ENCODE data around the gene TMEM135.

The TMEM135 gene

GRCh38 chr11:87351676-87352075, 313.9 kb downstream of the TMEM135 start:
- H3K4me1 ChIP-seq (ENCODE audit: control insufficient read depth, low read depth, low read length) = no peaks in the 10 kb centered on the region
- no peak overlapping the region for H3K9ac ChIP-seq (ENCODE audit: low read length)
- no peak overlapping the region for H3K4me3 ChIP-seq (ENCODE audit: low read length)
- no peaks in the 10 kb centered on the region for H3K27me3 ChIP-seq (ENCODE audit: control insufficient read depth, insufficient read depth, low read length)
- H3K36me3 ChIP-seq (ENCODE audit: control insufficient read depth, low read depth, low read length) = no peaks in the 10 kb centered on the region
- H3K27ac ChIP-seq (ENCODE audit: low read length) = no peak overlapping the region
- no peaks in the 10 kb centered on the region for H3K9me3 ChIP-seq (ENCODE audit: control insufficient read depth, low read depth, low read length)

DNA sequence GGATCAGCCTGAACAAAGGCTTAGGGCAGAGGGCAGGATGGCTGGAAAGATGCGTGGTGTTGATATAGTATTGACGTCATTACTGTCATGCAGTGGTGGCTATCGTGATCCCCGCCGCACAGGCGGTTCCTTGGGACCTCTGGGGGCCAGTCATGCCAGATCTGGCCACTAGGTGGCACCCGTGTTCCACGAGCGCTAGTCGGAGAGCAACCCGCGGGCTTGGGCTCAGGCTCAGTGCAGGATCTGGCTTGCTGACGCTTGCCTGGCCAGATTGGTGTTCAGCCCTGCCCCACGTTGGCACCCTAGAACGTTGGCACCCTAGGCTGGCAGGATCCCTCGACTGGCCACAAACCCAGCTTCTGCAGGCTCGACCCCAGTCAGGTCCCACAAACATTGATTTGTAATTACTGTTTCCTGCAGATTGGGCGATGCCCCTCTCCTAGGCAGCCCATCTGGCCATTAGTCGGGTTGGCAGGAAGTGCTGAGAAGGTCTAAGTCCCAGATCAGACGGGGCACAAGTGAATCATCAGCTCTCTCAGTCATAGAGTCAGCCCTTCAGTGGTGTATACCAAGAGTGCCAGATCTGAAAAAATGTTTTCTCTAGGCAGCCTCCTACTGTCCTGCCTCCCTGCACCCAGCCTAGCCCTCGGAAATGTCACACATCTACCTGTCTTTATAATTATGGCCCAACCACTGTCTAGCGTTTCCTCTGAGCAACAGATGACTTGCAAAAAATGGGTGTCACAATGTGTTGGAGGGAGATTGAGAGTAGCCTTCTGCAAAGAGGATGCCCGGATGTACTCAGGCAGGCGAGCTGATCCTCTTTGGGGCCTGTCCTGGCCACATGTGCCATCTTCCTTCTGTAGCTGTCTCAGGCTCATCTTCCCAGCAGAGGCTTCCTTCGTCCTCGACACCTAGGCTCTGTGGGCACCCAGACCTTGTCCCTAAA, 315.3 kb downstream of the TMEM135 start:
- H3K4me3 ChIP-seq (ENCODE audit: low read length) = no peak overlapping the region

DNA sequence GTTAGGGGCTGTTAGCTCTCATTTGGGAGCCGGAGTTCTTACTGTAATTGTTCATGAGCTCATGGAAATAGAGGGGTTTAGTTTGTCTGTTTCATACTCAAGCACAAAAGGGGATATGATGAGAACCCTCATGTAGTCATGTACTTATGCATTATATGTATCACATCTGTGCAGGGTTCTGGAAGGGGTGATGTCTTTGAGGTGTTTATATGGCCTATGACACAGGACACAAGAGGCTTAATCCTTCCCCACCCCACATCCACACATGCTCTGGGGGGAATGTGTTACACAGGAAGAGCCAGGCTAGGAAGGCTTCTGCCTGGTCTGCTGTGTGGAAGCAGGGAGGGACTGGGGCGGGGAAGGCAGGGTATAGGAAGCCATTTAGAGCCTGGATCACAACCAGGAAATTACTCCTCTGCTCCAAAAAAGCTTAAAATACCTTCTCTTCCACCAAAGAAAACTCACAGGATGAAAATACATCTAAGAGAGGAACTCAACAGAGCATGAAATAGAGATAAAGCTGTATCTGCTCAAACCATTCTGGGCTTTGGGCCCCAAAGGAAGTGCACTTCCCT, 316.1 kb downstream of the TMEM135 start:
- no peak overlapping the region for H3K9ac ChIP-seq (ENCODE audit: low read length)
- no peaks in the 10 kb centered on the region for H3K36me3 ChIP-seq (ENCODE audit: control insufficient read depth, low read depth, low read length)
- H3K9me3 ChIP-seq (ENCODE audit: control insufficient read depth, low read depth, low read length) = no peaks in the 10 kb centered on the region
- H3K4me3 ChIP-seq (ENCODE audit: low read length) = no peak overlapping the region
- H3K27ac ChIP-seq (ENCODE audit: low read length) = no peak overlapping the region
- no peaks in the 10 kb centered on the region for H3K27me3 ChIP-seq (ENCODE audit: control insufficient read depth, insufficient read depth, low read length)
- no peaks in the 10 kb centered on the region for H3K4me1 ChIP-seq (ENCODE audit: control insufficient read depth, low read depth, low read length)

More for the DNA sequence above, 315.3 kb downstream of the TMEM135 start:
- H3K9ac ChIP-seq (ENCODE audit: low read length) = no peak overlapping the region
- no peaks in the 10 kb centered on the region for H3K9me3 ChIP-seq (ENCODE audit: control insufficient read depth, low read depth, low read length)
- no peaks in the 10 kb centered on the region for H3K27me3 ChIP-seq (ENCODE audit: control insufficient read depth, insufficient read depth, low read length)
- no peak overlapping the region for H3K27ac ChIP-seq (ENCODE audit: low read length)
- no peaks in the 10 kb centered on the region for H3K36me3 ChIP-seq (ENCODE audit: control insufficient read depth, low read depth, low read length)
- H3K4me1 ChIP-seq (ENCODE audit: control insufficient read depth, low read depth, low read length) = no peaks in the 10 kb centered on the region

DNA sequence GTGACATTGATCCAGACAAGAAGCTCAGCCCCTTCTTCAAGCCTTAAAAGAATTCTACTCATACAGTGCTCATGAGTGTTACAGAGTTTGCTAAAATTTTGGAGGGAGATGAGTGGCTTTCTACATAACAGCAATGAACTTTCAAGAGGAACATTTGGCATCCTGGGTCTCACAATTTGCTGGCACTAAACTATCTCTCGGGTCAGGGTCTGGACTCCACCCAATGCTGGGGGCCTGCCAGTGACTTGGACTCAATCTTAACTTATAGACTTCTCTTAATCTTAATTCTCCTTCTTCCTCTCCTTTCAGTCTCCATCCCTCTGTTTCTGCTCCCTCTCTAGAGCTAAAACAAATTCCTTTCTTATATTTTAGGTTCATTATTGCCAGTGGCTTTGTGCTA, 317.9 kb downstream of the TMEM135 start:
- H3K9ac ChIP-seq (ENCODE audit: low read length) = no peak overlapping the region
- no peaks in the 10 kb centered on the region for H3K9me3 ChIP-seq (ENCODE audit: control insufficient read depth, low read depth, low read length)
- no peak overlapping the region for H3K27ac ChIP-seq (ENCODE audit: low read length)
- no peaks in the 10 kb centered on the region for H3K4me1 ChIP-seq (ENCODE audit: control insufficient read depth, low read depth, low read length)
- no peaks in the 10 kb centered on the region for H3K36me3 ChIP-seq (ENCODE audit: control insufficient read depth, low read depth, low read length)
- no peaks in the 10 kb centered on the region for H3K27me3 ChIP-seq (ENCODE audit: control insufficient read depth, insufficient read depth, low read length)
- no peak overlapping the region for H3K4me3 ChIP-seq (ENCODE audit: low read length)

DNA sequence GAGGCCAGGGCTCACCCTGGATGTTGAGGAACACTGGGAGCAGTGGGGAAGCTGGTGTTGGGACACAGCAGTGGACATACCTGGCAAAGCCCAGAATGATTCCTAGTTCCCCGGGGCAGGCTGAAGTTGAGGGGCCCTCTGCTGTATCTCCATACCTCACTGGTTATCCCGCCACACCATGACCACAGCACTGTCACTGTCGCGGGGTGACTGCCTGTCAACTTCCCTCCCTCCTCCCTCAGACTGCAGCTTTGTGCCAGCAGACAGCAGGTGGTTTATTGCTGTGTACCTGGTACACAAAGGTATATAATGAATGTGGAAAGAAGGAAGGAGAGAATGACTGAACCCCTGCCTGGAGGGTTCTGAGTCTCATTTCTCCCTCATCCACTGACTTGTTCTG, 318.7 kb downstream of the TMEM135 start:
- Histone ChIP-seq H3K9me3 (ENCODE audit: control insufficient read depth, low read depth, low read length) (no peaks in the 10 kb centered on the region), H3K27me3 (ENCODE audit: control insufficient read depth, insufficient read depth, low read length) (no peaks in the 10 kb centered on the region), H3K27ac (ENCODE audit: low read length) (no peak overlapping the region), H3K9ac (ENCODE audit: low read length) (no peak overlapping the region), H3K4me3 (ENCODE audit: low read length) (no peak overlapping the region), H3K4me1 (ENCODE audit: control insufficient read depth, low read depth, low read length) (no peaks in the 10 kb centered on the region), H3K36me3 (ENCODE audit: control insufficient read depth, low read depth, low read length) (no peaks in the 10 kb centered on the region)

GRCh38 chr11:87358461-87358860, 320.7 kb downstream of the TMEM135 start:
- Histone ChIP-seq H3K9ac (ENCODE audit: low read length) (no peak overlapping the region), H3K9me3 (ENCODE audit: control insufficient read depth, low read depth, low read length) (no peaks in the 10 kb centered on the region), H3K36me3 (ENCODE audit: control insufficient read depth, low read depth, low read length) (no peaks in the 10 kb centered on the region), H3K4me3 (ENCODE audit: low read length) (no peak overlapping the region), H3K4me1 (ENCODE audit: control insufficient read depth, low read depth, low read length) (no peaks in the 10 kb centered on the region), H3K27me3 (ENCODE audit: control insufficient read depth, insufficient read depth, low read length) (no peaks in the 10 kb centered on the region), H3K27ac (ENCODE audit: low read length) (no peak overlapping the region)

DNA sequence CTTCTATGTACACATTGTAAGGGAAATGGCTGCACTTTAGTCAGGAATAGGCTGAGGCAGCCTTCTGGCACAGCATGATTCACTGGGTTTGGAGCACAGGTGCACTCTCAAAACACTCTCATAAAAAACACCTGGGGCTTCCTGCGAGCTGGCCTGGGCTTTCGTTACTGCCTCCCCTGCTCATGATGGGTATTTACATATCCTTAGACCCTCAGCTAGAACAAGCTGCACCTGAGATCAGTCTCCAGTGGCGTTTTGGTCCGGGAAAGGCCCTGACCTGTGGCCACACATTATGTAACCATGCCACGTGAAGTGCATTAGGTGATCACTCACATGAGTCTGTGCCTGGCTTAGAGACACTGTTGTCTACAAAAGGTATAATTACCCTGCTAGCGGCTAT, 321.7 kb downstream of the TMEM135 start:
- Histone ChIP-seq H3K36me3 (ENCODE audit: control insufficient read depth, low read depth, low read length) (no peaks in the 10 kb centered on the region), H3K27me3 (ENCODE audit: control insufficient read depth, insufficient read depth, low read length) (no peaks in the 10 kb centered on the region), H3K4me1 (ENCODE audit: control insufficient read depth, low read depth, low read length) (no peaks in the 10 kb centered on the region), H3K9me3 (ENCODE audit: control insufficient read depth, low read depth, low read length) (no peaks in the 10 kb centered on the region), H3K27ac (ENCODE audit: low read length) (no peak overlapping the region), H3K9ac (ENCODE audit: low read length) (no peak overlapping the region), H3K4me3 (ENCODE audit: low read length) (no peak overlapping the region)

DNA sequence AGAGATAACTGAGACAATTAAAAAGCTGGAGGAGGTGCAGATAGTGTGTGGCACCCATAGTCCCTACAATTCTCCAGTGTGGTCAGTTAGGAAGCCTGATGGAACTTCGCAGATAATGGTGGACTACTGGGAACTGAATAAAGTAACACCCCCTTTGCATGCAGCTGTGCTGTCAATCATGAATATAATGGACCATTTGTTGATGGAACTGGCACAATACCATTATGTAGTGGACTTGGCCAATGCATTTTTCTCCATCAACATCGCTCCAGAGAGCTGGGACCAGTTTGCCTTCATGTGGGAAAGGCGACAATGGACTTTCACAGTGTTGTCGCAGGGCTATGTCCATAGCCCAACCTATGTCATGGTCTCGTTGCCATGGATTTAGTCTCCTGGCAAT, 324.2 kb downstream of the TMEM135 start:
- H3K4me3 ChIP-seq (ENCODE audit: low read length) = no peak overlapping the region
- no peaks in the 10 kb centered on the region for H3K36me3 ChIP-seq (ENCODE audit: control insufficient read depth, low read depth, low read length)
- no peaks in the 10 kb centered on the region for H3K4me1 ChIP-seq (ENCODE audit: control insufficient read depth, low read depth, low read length)

GRCh38 chr11:87366346-87366745, 328.6 kb downstream of the TMEM135 start:
- H3K27me3 ChIP-seq (ENCODE audit: control insufficient read depth, insufficient read depth, low read length) = no peaks in the 10 kb centered on the region
- no peak overlapping the region for H3K9ac ChIP-seq (ENCODE audit: low read length)
- no peak overlapping the region for H3K4me3 ChIP-seq (ENCODE audit: low read length)
- no peak overlapping the region for H3K27ac ChIP-seq (ENCODE audit: low read length)
- H3K36me3 ChIP-seq (ENCODE audit: control insufficient read depth, low read depth, low read length) = no peaks in the 10 kb centered on the region
- peaks cover 17% of the 10 kb centered on the region for H3K4me1 ChIP-seq (ENCODE audit: control insufficient read depth, low read depth, low read length)
- no peaks in the 10 kb centered on the region for H3K9me3 ChIP-seq (ENCODE audit: control insufficient read depth, low read depth, low read length)

More for the DNA sequence above, 324.2 kb downstream of the TMEM135 start:
- H3K27me3 ChIP-seq (ENCODE audit: control insufficient read depth, insufficient read depth, low read length) = no peaks in the 10 kb centered on the region
- H3K9ac ChIP-seq (ENCODE audit: low read length) = no peak overlapping the region
- H3K9me3 ChIP-seq (ENCODE audit: control insufficient read depth, low read depth, low read length) = no peaks in the 10 kb centered on the region
- no peak overlapping the region for H3K27ac ChIP-seq (ENCODE audit: low read length)

DNA sequence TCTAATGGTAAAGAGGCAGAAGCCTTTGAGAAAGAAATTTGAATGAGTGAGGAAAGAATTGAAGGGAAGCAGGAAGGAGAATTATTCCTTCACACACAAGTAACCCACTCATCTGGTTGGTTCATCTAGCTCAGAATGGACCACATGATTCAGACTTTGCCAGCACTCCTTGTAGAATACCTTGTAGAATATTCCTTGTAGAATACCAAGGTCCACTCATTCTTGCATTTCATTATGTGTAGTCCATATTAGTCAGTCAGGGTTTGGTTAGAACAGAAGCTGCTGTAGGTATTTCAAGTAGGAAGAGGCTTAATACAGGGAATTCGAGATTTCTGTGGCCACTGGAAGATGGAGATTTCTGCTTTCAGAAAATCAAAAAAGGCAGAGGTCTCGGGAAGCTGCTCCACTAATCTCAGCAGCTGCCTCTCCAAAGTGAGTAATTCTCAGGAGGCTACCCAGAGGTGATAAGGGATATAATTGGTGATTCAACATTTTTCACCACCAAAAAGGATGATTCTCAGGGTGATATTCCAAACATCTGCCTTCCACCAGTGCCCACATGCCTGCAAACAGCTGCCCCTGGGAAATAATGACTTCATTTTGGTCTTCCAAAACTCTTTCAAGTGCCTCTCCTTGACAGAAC, 329.1 kb downstream of the TMEM135 start:
- Histone ChIP-seq H3K36me3 (ENCODE audit: control insufficient read depth, low read depth, low read length) (no peaks in the 10 kb centered on the region), H3K9me3 (ENCODE audit: control insufficient read depth, low read depth, low read length) (no peaks in the 10 kb centered on the region), H3K27me3 (ENCODE audit: control insufficient read depth, insufficient read depth, low read length) (no peaks in the 10 kb centered on the region), H3K4me3 (ENCODE audit: low read length) (no peak overlapping the region), H3K9ac (ENCODE audit: low read length) (no peak overlapping the region), H3K27ac (ENCODE audit: low read length) (no peak overlapping the region), H3K4me1 (ENCODE audit: control insufficient read depth, low read depth, low read length) (peaks cover 17% of the 10 kb centered on the region)

- Histone ChIP-seq H3K27ac (ENCODE audit: low read length) (no peak overlapping the region), H3K36me3 (ENCODE audit: control insufficient read depth, low read depth, low read length) (no peaks in the 10 kb centered on the region), H3K9me3 (ENCODE audit: control insufficient read depth, low read depth, low read length) (no peaks in the 10 kb centered on the region)
Observed at GRCh38 chr11:87368151-87368550, 330.4 kb downstream of the TMEM135 start.

More at GRCh38 chr11:87368151-87368550, 330.4 kb downstream of the TMEM135 start:
- Histone ChIP-seq H3K27me3 (ENCODE audit: control insufficient read depth, insufficient read depth, low read length) (no peaks in the 10 kb centered on the region), H3K4me3 (ENCODE audit: low read length) (no peak overlapping the region), H3K9ac (ENCODE audit: low read length) (no peak overlapping the region), H3K4me1 (ENCODE audit: control insufficient read depth, low read depth, low read length) (peaks cover 17% of the 10 kb centered on the region)

Measured in iPS-18a (cell line).